IMR-90 (cell line): ENCODE measurements around the gene ATF7IP2. TPM values are rescaled to one million over a fixed set of nuclear protein-coding genes. Genes with fewer than 3 reads are reported as not detected.

ENCODE experiments used
- ATAC-seq: fragments of 200-7000 bp; cut with Tn5 transposase; 2 replicates; pipeline ENCODE4 v1.9.1; 2020; ENCODE audit warnings: low read depth, mild to moderate bottlenecking, moderate library complexity
- BruUV-seq: library from RNA; stranded (reverse); fragments of 400-500 nt; replicated peaks from 2 replicates; lab custom pipeline; 2021; lab: Mats Ljungman, UMichigan
- CTCF ChIA-PET: fragments of 300-600 bp; formaldehyde crosslinking; extraction: SDS; loops from one replicate; lab custom pipeline; 2021; ENCODE audit warnings: antibody characterized with exemption; lab: Yijun Ruan, JAX
- POLR2A ChIA-PET: fragments of 300-600 bp; sonication (Branson Sonifier 250); formaldehyde crosslinking; loops from one replicate; lab custom pipeline; 2022; ENCODE audit warnings: antibody characterized with exemption; ENCODE audit not compliant: unreplicated experiment; lab: Charles Lee
- DNase-seq: peaks from one replicate; pipeline ENCODE4 v3.0.0; 2013
- H2AFZ ChIP-seq: replicated peaks from 2 replicates; pipeline ENCODE3; 2013; ENCODE audit warnings: low read length, mild to moderate bottlenecking; ENCODE audit not compliant: poor library complexity
- H2AK5ac ChIP-seq: 2 replicates; pipeline ENCODE4 v1.6.1; 2013; ENCODE audit warnings: low read depth, low read length, inconsistent platforms
- H2AK9ac ChIP-seq: replicated peaks from 2 replicates; pipeline ENCODE3; 2013; ENCODE audit warnings: mild to moderate bottlenecking, low read depth, low read length, moderate library complexity; ENCODE audit not compliant: poor library complexity
- H2BK120ac ChIP-seq: 2 replicates; pipeline ENCODE4 v1.6.1; 2013; ENCODE audit warnings: low read depth, low read length, inconsistent platforms
- H2BK15ac ChIP-seq: 3 replicates; pipeline ENCODE4 v1.6.1; 2013; ENCODE audit warnings: low read depth, low read length, inconsistent platforms
- H2BK20ac ChIP-seq: 2 replicates; pipeline ENCODE4 v1.6.1; 2013; ENCODE audit warnings: low read depth, mild to moderate bottlenecking, inconsistent platforms, low read length, moderate library complexity
- H2BK5ac ChIP-seq: 2 replicates; pipeline ENCODE4 v1.6.1; 2013; ENCODE audit warnings: mild to moderate bottlenecking, low read depth, low read length, inconsistent platforms; ENCODE audit not compliant: poor library complexity, severe bottlenecking
- H3K14ac ChIP-seq: replicated peaks from 2 replicates; pipeline ENCODE4 v1.6.1; 2013; ENCODE audit warnings: low read depth, low read length, inconsistent platforms
- H3K18ac ChIP-seq: 2 replicates; pipeline ENCODE4 v1.6.1; 2013; ENCODE audit warnings: low read depth, low read length, control low read depth
- H3K23ac ChIP-seq: 2 replicates; pipeline ENCODE4 v1.6.1; 2013; ENCODE audit warnings: low read depth, low read length, inconsistent platforms
- H3K27ac ChIP-seq: 2 replicates; pipeline ENCODE4 v1.5.1; 2013; ENCODE audit warnings: mild to moderate bottlenecking, control low read depth, low read length; ENCODE audit not compliant: insufficient read depth
- H3K27me3 ChIP-seq: 2 replicates; pipeline ENCODE4 v1.6.1; 2013; ENCODE audit warnings: low read length; ENCODE audit not compliant: control insufficient read depth, insufficient read depth
- H3K36me3 ChIP-seq: 2 replicates; pipeline ENCODE4 v1.6.1; 2013; ENCODE audit warnings: low read length, mixed read lengths; ENCODE audit not compliant: control insufficient read depth, insufficient read depth
- H3K4ac ChIP-seq: 2 replicates; pipeline ENCODE4 v1.6.1; 2013; ENCODE audit warnings: low read depth, low read length, inconsistent platforms
- H3K4me1 ChIP-seq: 2 replicates; pipeline ENCODE4 v1.6.1; 2013; ENCODE audit warnings: low read length, mixed read lengths; ENCODE audit not compliant: control insufficient read depth, insufficient read depth
- H3K4me2 ChIP-seq: 2 replicates; pipeline ENCODE4 v1.6.1; 2013; ENCODE audit warnings: low read depth, mild to moderate bottlenecking, control low read depth, low read length, moderate library complexity
- H3K4me3 ChIP-seq: 2 replicates; pipeline ENCODE4 v1.5.1; 2013; ENCODE audit warnings: low read depth, mild to moderate bottlenecking, control low read depth, low read length, moderate library complexity; ENCODE audit not compliant: insufficient read depth
- H3K56ac ChIP-seq: 2 replicates; pipeline ENCODE4 v1.6.1; 2013; ENCODE audit warnings: low read length, inconsistent platforms; ENCODE audit not compliant: insufficient read depth; ENCODE audit errors: extremely low read depth
- H3K79me1 ChIP-seq, 2 experiments: 2 replicates each; pipeline ENCODE4 v1.6.1; 2013; ENCODE audit warnings: low read length in 2 of 2, inconsistent platforms in 1 of 2, low read depth in 1 of 2
- H3K9ac ChIP-seq: 2 replicates; pipeline ENCODE4 v1.6.1; 2013; ENCODE audit warnings: low read depth, low read length, control low read depth
- H3K9me1 ChIP-seq: 2 replicates; pipeline ENCODE4 v1.6.1; 2013; ENCODE audit warnings: low read length, inconsistent platforms; ENCODE audit not compliant: insufficient read depth
- H3K9me3 ChIP-seq: 2 replicates; pipeline ENCODE4 v1.6.1; 2013; ENCODE audit warnings: low read length; ENCODE audit not compliant: control insufficient read depth, insufficient read depth
- H4K20me1 ChIP-seq: 2 replicates; pipeline ENCODE4 v1.6.1; 2013; ENCODE audit warnings: low read length, inconsistent platforms; ENCODE audit not compliant: insufficient read depth
- H4K5ac ChIP-seq: 2 replicates; pipeline ENCODE4 v1.6.1; 2013; ENCODE audit warnings: mild to moderate bottlenecking, low read depth, low read length, control low read depth
- H4K8ac ChIP-seq, 2 experiments: 2 replicates each; pipeline ENCODE4 v1.6.1; 2013; ENCODE audit warnings: low read depth in 2 of 2, low read length in 2 of 2, control low read depth in 1 of 2, inconsistent platforms in 1 of 2
- H4K91ac ChIP-seq: 2 replicates; pipeline ENCODE4 v1.6.1; 2013; ENCODE audit warnings: low read depth, low read length, inconsistent platforms; ENCODE audit not compliant: insufficient read depth
- BHLHE40 ChIP-seq: fragments of 150-350 bp; IDR thresholded peaks from 2 replicates; pipeline ENCODE4 v1.6.1; 2016; ENCODE audit warnings: mild to moderate bottlenecking, low read depth, low read length
- CEBPB ChIP-seq: IDR thresholded peaks from 2 replicates; pipeline ENCODE4 v1.6.1; 2012; ENCODE audit warnings: low read depth, low read length, improper control_type of control experiment
- CHD1 ChIP-seq: IDR thresholded peaks from 2 replicates; pipeline ENCODE4 v1.6.1; 2012; ENCODE audit warnings: low read depth, low read length, improper control_type of control experiment
- FOS ChIP-seq: fragments of 150-350 bp; IDR thresholded peaks from 2 replicates; pipeline ENCODE4 v1.6.1; 2016; ENCODE audit warnings: low read depth, low read length
- MAFK ChIP-seq: IDR thresholded peaks from 2 replicates; pipeline ENCODE4 v1.6.1; 2012; ENCODE audit warnings: low read depth, low read length, improper control_type of control experiment
- MAZ ChIP-seq: IDR thresholded peaks from 2 replicates; pipeline ENCODE4 v1.6.1; 2012; ENCODE audit warnings: low read depth, mild to moderate bottlenecking, low read length, improper control_type of control experiment, moderate library complexity, borderline replicate concordance
- MXI1 ChIP-seq: IDR thresholded peaks from 2 replicates; pipeline ENCODE4 v1.6.1; 2012; ENCODE audit warnings: low read depth, mild to moderate bottlenecking, low read length, moderate library complexity, borderline replicate concordance
- NFE2L2 ChIP-seq: fragments of 150-350 bp; IDR thresholded peaks from 2 replicates; pipeline ENCODE4 v1.6.1; 2016; ENCODE audit warnings: low read depth, mild to moderate bottlenecking, low read length
- POLR2A ChIP-seq: IDR thresholded peaks from 2 replicates; pipeline ENCODE4 v1.6.1; 2012; ENCODE audit warnings: mild to moderate bottlenecking, low read depth, low read length
- RAD21 ChIP-seq: IDR thresholded peaks from 2 replicates; pipeline ENCODE4 v1.6.1; 2012; ENCODE audit warnings: low read length, improper control_type of control experiment
- RCOR1 ChIP-seq: IDR thresholded peaks from 2 replicates; pipeline ENCODE4 v1.6.1; 2012; ENCODE audit warnings: mild to moderate bottlenecking, low read length, improper control_type of control experiment; ENCODE audit not compliant: insufficient replicate concordance
- RFX5 ChIP-seq: IDR thresholded peaks from 2 replicates; pipeline ENCODE4 v1.8.0; 2012; ENCODE audit warnings: low read depth, mild to moderate bottlenecking, low read length, moderate library complexity
- SMC3 ChIP-seq: fragments of 150-350 bp; IDR thresholded peaks from 2 replicates; pipeline ENCODE4 v1.6.1; 2016; ENCODE audit warnings: low read depth, mild to moderate bottlenecking, antibody characterized with exemption, low read length, moderate library complexity
- WGBS, 2 experiments: methylation state at CpG; one replicate each; pipeline versions ENCODE4 v1.1.5 to v1.1.7; 2013; ENCODE audit warnings: missing lambda C conversion rate in 2 of 2; ENCODE audit not compliant: insufficient read length in 1 of 2; ENCODE audit errors: extremely low coverage in 2 of 2; 5-methylcytosine and 5-hydroxymethylcytosine counted together
- dilution Hi-C: fragments of 300-500 bp; cut with HindIII; formaldehyde crosslinking; loops from one replicate; pipeline ENCODE4 v1.14.3; 2018; ENCODE audit warnings: low sequenced_read_pairs; ENCODE audit not compliant: unreplicated experiment
- in situ Hi-C: fragments of 300-500 bp; cut with MboI; formaldehyde crosslinking; loops from 3 replicates; pipeline ENCODE4 v1.14.3; 2019; ENCODE audit warnings: low sequenced_read_pairs, inconsistent platforms, mixed read lengths
- intact Hi-C: fragments of 100-400 bp; cut with micrococcal nuclease; formaldehyde crosslinking; loops from 2 replicates; pipeline ENCODE4 v1.10.0; 2022
- polyA plus RNA-seq, 3 experiments: library from polyadenylated mRNA; depleted of rRNA; stranded (reverse); fragments of >200 nt; gene quantifications; 2 replicates each; pipeline ENCODE4 v1.2.3, GENCODE V29; 2012; ENCODE audit warnings: low replicate concordance in 1 of 3
- total RNA-seq: library from RNA; depleted of rRNA; stranded (reverse); fragments of >200 nt; gene quantifications from 2 replicates; pipeline ENCODE4 v1.2.3, GENCODE V29; 2012
- TF ChIP-seq, protein P1 (sequence below): conservative IDR thresholded peaks from 2 replicates; pipeline ENCODE4 v1.5.1; 2012; ENCODE audit warnings: mild to moderate bottlenecking, low read depth, low read length, improper control_type of control experiment
- TF ChIP-seq, protein P2 (sequence below): fragments of 150-350 bp; IDR thresholded peaks from 2 replicates; pipeline ENCODE4 v1.6.1; 2016; ENCODE audit warnings: low read depth, mild to moderate bottlenecking, low read length, moderate library complexity, borderline replicate concordance
- TF ChIP-seq, protein P3 (sequence below): fragments of 150-350 bp; IDR thresholded peaks from 2 replicates; pipeline ENCODE4 v1.6.1; 2017; ENCODE audit warnings: mild to moderate bottlenecking, antibody characterized with exemption, low read length, low read depth

Gene ATF7IP2
- total and polyA plus RNA-seq, 2 of the 4 experiments (the other 2 are of a cell fraction) = 2.7 to 3.6 TPM

DNA sequence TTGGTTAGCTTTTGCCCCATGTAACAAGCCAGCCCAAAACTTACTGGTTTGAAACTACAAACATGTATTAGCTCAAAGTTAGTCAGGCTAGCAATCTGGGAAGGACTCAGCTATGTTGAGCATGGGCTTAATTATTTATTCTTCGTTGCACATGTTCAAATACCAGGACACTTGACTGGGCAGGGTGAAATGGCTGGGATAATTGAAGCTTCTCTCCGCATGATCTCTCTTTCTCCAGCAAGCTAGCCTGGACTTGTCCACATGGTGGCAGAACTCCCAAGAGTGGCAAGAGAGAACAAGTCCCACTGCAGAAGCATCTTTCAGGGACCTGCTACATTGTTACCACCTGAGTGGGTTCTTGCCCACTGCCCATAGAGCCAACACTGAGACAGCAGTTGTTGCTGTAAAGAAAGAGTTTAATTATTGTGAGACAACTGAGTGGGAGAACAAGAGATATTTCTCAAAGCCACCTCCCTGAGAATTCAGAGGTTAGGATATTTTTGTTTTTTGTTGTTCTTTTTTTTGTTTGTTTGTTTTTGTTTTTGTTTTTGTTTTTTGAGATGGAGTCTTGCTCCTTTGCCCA lies 16.8 kb upstream of the ATF7IP2 start:
- H2BK15ac ChIP-seq = no peak overlapping the region
- no peak overlapping the region for H3K14ac ChIP-seq
- H4K5ac ChIP-seq = no peak overlapping the region
- H3K23ac ChIP-seq = no peak overlapping the region
- no peaks in the 10 kb centered on the region for H4K20me1 ChIP-seq
- H3K4me2 ChIP-seq = no peak overlapping the region
- H3K4me3 ChIP-seq = no peak overlapping the region
- no peaks in the 10 kb centered on the region for H3K9me1 ChIP-seq
- no peak for DNase-seq
- no peak for ATAC-seq
- no peaks in the 10 kb centered on the region for H3K4me1 ChIP-seq
- intact Hi-C loops = no loop called here
- peak overlapping the region; percentile 65 for H2AK9ac ChIP-seq
- in situ Hi-C loops = no loop called here
- ChIA-PET CTCF (no interaction called here), POLR2A (no interaction called here)
- no peaks in the 10 kb centered on the region for H3K79me1 ChIP-seq
- no peak overlapping the region for H2AK5ac ChIP-seq
- no peaks in the 10 kb centered on the region for H3K27me3 ChIP-seq
- H3K36me3 ChIP-seq = no peaks in the 10 kb centered on the region
- H2BK5ac ChIP-seq = no peak overlapping the region
- peaks cover 2% of the 10 kb centered on the region for H3K9me3 ChIP-seq
- H3K27ac ChIP-seq = no peak overlapping the region
- no peak overlapping the region for H4K8ac ChIP-seq
- H3K4ac ChIP-seq = no peak overlapping the region
- WGBS, 2 experiments = no CpG with 5 or more reads among the region's 2 CpGs
- dilution Hi-C loops = no loop called here
- no peak overlapping the region for H4K91ac ChIP-seq
- TF ChIP-seq MXI1 = no peak
- TF ChIP-seq, protein P1, sequence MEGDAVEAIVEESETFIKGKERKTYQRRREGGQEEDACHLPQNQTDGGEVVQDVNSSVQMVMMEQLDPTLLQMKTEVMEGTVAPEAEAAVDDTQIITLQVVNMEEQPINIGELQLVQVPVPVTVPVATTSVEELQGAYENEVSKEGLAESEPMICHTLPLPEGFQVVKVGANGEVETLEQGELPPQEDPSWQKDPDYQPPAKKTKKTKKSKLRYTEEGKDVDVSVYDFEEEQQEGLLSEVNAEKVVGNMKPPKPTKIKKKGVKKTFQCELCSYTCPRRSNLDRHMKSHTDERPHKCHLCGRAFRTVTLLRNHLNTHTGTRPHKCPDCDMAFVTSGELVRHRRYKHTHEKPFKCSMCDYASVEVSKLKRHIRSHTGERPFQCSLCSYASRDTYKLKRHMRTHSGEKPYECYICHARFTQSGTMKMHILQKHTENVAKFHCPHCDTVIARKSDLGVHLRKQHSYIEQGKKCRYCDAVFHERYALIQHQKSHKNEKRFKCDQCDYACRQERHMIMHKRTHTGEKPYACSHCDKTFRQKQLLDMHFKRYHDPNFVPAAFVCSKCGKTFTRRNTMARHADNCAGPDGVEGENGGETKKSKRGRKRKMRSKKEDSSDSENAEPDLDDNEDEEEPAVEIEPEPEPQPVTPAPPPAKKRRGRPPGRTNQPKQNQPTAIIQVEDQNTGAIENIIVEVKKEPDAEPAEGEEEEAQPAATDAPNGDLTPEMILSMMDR = no peak
- no peak for TF ChIP-seq CEBPB
- TF ChIP-seq, protein P2, sequence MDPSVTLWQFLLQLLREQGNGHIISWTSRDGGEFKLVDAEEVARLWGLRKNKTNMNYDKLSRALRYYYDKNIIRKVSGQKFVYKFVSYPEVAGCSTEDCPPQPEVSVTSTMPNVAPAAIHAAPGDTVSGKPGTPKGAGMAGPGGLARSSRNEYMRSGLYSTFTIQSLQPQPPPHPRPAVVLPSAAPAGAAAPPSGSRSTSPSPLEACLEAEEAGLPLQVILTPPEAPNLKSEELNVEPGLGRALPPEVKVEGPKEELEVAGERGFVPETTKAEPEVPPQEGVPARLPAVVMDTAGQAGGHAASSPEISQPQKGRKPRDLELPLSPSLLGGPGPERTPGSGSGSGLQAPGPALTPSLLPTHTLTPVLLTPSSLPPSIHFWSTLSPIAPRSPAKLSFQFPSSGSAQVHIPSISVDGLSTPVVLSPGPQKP = no peak
- no peak for TF ChIP-seq CHD1
- no peak for TF ChIP-seq SMC3
- no peak for TF ChIP-seq MAZ
- TF ChIP-seq NFE2L2 = no peak
- TF ChIP-seq POLR2A = no peak
- no peak for TF ChIP-seq RCOR1
- no peak for TF ChIP-seq FOS
- TF ChIP-seq BHLHE40 = no peak
- no peak for TF ChIP-seq MAFK
- TF ChIP-seq RAD21 = no peak
- TF ChIP-seq, protein P3, sequence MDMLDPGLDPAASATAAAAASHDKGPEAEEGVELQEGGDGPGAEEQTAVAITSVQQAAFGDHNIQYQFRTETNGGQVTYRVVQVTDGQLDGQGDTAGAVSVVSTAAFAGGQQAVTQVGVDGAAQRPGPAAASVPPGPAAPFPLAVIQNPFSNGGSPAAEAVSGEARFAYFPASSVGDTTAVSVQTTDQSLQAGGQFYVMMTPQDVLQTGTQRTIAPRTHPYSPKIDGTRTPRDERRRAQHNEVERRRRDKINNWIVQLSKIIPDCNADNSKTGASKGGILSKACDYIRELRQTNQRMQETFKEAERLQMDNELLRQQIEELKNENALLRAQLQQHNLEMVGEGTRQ = no peak
- TF ChIP-seq RFX5 = no peak
- H3K56ac ChIP-seq = no peak overlapping the region
- no peak overlapping the region for H3K9ac ChIP-seq
- no TSS peak for BruUV-seq
- H2BK120ac ChIP-seq = no peak overlapping the region
- no peak overlapping the region for H2AFZ ChIP-seq
- H2BK20ac ChIP-seq = no peak overlapping the region
- no peak overlapping the region for H3K18ac ChIP-seq
